Colonic mucosa (tissue), 4 donors: ENCODE results near the gene AMOT. TPM values are rescaled to one million over a fixed set of nuclear protein-coding genes. Genes with fewer than 3 reads are reported as not detected.

Experiments used
- DNase-seq: peaks from one replicate; pipeline ENCODE4 v3.0.0-alpha.2; 2020
- H3K27ac ChIP-seq: fragments of 200-600 bp; one replicate; pipeline ENCODE4 v1.8.0; 2021
- H3K27me3 ChIP-seq: fragments of 200-600 bp; one replicate; pipeline ENCODE4 v1.8.0; 2021
- H3K36me3 ChIP-seq: fragments of 200-600 bp; one replicate; pipeline ENCODE4 v1.8.0; 2021
- H3K4me1 ChIP-seq: fragments of 200-600 bp; one replicate; pipeline ENCODE4 v1.8.0; 2021; ENCODE audit warnings: mild to moderate bottlenecking
- H3K4me3 ChIP-seq: fragments of 200-600 bp; one replicate; pipeline ENCODE4 v1.8.0; 2021
- H3K9ac ChIP-seq, 2 donors: one replicate each; pipeline ENCODE4 v1.7.0; 2013; ENCODE audit warnings: control low read depth in 2 of 2, low read depth in 2 of 2, low read length in 2 of 2
- H3K9me3 ChIP-seq: fragments of 200-600 bp; one replicate; pipeline ENCODE4 v1.8.0; 2021
- intact Hi-C: fragments of 100-400 bp; cut with DNase I; formaldehyde crosslinking; loops from one replicate; pipeline ENCODE4 v1.14.1; 2022
- total RNA-seq, 2 donors: library from RNA; stranded (reverse); fragmentation: NEBNext Ultra II Directional in 1 of 2; extraction: Animal tissue kit (Norgen Biotek cat#: 25700) in 1 of 2; gene quantifications; one replicate each; pipeline ENCODE4 v1.2.1, GENCODE V29; 2021
- TF ChIP-seq, protein P1 (sequence below): fragments of 200-600 bp; IDR thresholded peaks from one replicate; pipeline ENCODE4 v1.8.0; 2022; ENCODE audit warnings: antibody characterized with exemption, mild to moderate bottlenecking
- donor health status: healthy.
- donor health status: DM: no; HTN: no; CAD: no.
- donor health status: DM: no; HTN: no; CAD: no.

Gene AMOT
- total RNA-seq, 2 donors from 2014 or later, result 23.3 to 24.2 TPM

DNA sequence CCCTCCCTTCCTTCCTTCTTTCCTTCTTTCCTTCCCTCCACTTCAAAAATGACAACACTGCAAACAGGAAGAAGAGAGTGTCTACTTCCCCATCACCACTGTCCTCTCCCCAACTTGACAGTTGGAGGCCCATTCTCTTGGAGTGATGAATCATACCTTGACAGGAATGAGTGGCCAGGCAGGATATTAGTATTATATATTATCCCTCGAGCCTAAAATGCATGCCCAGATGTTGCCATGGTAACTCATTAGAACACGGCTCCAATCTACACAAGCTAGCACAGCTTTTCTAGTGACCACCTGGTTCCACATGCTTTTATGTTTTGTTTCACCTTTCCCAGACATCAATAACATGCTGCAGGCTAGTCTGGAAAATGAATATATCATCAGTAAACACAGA lies 89.6 kb downstream of the AMOT start:
- H3K36me3 ChIP-seq, result no peaks in the 10 kb centered on the region
- intact Hi-C loops, result no loop called here
- no peaks in the 10 kb centered on the region for H3K9me3 ChIP-seq
- no peak for DNase-seq
- H3K4me3 ChIP-seq, result no peak overlapping the region
- no peak overlapping the region for H3K27ac ChIP-seq
- H3K27me3 ChIP-seq, result no peaks in the 10 kb centered on the region
- TF ChIP-seq, protein P1, sequence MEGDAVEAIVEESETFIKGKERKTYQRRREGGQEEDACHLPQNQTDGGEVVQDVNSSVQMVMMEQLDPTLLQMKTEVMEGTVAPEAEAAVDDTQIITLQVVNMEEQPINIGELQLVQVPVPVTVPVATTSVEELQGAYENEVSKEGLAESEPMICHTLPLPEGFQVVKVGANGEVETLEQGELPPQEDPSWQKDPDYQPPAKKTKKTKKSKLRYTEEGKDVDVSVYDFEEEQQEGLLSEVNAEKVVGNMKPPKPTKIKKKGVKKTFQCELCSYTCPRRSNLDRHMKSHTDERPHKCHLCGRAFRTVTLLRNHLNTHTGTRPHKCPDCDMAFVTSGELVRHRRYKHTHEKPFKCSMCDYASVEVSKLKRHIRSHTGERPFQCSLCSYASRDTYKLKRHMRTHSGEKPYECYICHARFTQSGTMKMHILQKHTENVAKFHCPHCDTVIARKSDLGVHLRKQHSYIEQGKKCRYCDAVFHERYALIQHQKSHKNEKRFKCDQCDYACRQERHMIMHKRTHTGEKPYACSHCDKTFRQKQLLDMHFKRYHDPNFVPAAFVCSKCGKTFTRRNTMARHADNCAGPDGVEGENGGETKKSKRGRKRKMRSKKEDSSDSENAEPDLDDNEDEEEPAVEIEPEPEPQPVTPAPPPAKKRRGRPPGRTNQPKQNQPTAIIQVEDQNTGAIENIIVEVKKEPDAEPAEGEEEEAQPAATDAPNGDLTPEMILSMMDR, result no peak
- H3K4me1 ChIP-seq, result no peaks in the 10 kb centered on the region
- H3K9ac ChIP-seq, result no peak overlapping the region

DNA sequence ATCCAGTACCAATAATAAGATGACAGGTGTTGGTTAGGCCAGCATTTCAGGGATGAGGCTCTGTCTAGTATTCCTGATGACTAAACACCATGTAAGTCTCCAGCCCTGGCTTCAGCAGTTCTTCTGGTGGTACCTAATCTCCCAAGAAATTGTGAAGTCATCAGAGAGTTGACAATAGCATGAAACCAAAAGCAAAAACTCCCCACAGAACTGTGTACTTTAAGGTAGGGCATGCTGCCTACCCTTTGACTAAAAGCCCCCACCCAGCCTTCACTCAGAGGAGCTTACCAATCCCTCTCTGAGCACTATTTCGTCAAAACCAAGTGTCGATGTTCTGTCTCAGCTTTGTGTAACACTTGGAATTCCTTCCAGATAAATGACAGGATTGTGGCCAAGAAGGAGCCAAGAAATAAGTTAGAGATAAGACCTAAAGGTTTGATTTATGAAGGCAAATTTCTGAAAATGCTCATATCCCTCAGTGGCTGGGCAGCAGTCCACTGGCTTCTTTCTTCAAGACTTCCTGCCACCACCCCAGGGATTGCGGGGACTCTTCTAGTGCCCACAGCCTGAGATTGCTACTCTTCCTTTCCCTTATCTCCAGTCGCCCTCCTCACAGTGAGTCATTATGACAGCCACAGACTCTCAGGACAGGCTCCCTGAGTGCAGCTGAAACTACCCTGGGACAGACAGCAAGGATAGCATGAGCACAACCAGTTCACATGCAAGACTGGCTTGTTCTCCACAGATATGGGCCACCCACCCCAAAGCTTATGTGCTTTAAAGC lies 93.6 kb downstream of the AMOT start:
- H3K27me3 ChIP-seq, result no peaks in the 10 kb centered on the region

DNA sequence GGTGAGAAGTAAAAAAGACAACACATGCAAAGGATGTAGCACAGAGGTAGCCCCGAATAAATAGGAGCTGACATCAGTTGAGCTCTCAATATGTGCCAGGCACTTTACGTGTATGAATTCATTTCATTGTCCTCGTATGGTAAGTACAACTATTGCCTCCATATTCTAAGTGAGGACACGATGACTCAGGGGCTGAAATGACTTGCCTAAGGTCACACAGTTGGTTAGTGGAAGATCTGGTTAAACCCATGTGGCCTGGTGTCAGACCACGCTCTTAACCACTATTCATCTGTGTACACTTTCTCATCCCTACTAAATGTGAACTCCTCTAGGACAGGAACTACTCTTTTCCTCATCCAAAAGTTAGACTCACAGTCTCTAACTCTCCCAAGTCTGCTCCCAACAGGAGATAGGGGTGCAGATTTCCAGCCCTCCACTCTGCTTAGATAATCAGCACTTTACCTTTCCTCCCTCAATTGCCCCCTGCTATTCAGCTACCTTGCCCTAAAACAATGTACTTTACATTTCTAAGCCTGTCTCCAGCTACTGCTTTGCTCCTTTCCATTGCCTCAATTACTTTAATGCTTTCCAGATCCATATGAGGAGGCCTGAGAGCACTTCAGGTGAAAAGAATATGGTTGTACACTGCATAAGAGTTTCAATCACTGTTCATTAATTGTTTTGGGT lies 102.1 kb downstream of the AMOT start:
- TF ChIP-seq, protein P1, result no peak
- Histone ChIP-seq H3K4me3 (no peak overlapping the region), H3K9me3 (no peaks in the 10 kb centered on the region), H3K9ac (no peak overlapping the region), H3K27me3 (no peaks in the 10 kb centered on the region), H3K4me1 (no peaks in the 10 kb centered on the region), H3K27ac (no peak overlapping the region), H3K36me3 (no peaks in the 10 kb centered on the region)
- DNase-seq, result no peak
- intact Hi-C loops, result no loop called here

More for the DNA sequence above, 93.6 kb downstream of the AMOT start:
- H3K9me3 ChIP-seq, result no peaks in the 10 kb centered on the region
- no peaks in the 10 kb centered on the region for H3K4me1 ChIP-seq
- H3K36me3 ChIP-seq, result no peaks in the 10 kb centered on the region
- TF ChIP-seq, protein P1, result no peak
- H3K4me3 ChIP-seq, result no peak overlapping the region
- H3K9ac ChIP-seq, result no peak overlapping the region
- DNase-seq, result no peak
- no peak overlapping the region for H3K27ac ChIP-seq
- intact Hi-C loops, result no loop called here

DNA sequence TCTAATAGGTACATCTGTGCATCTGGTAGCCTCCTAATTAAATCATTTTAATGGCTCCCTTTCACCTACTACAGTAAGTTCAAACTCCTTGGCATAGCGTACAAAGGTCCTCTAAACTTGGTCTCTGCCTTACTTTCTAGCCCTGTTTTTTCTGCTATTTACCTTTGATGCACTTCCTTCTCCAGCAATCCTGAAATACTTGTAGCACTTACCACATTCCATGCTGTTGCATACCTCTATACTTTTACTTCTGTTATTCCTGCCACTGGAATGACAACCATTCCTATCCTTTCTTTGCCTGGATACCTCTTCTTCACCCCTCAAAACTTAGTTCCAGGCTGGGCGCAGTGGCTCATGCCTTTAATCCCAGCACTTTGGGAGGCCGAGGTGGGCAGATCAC lies 104.3 kb downstream of the AMOT start:
- Histone ChIP-seq H3K4me3 (no peak overlapping the region), H3K36me3 (no peaks in the 10 kb centered on the region), H3K9me3 (no peaks in the 10 kb centered on the region), H3K27ac (no peak overlapping the region), H3K27me3 (no peaks in the 10 kb centered on the region), H3K9ac (no peak overlapping the region), H3K4me1 (no peaks in the 10 kb centered on the region)
- no peak for DNase-seq
- TF ChIP-seq, protein P1, result no peak
- intact Hi-C loops, result no loop called here

- Histone ChIP-seq H3K9me3 (no peaks in the 10 kb centered on the region), H3K27ac (no peak overlapping the region), H3K27me3 (no peaks in the 10 kb centered on the region), H3K36me3 (no peaks in the 10 kb centered on the region), H3K4me1 (no peaks in the 10 kb centered on the region), H3K9ac (no peak overlapping the region), H3K4me3 (no peak overlapping the region)
- intact Hi-C loops, result no loop called here
- TF ChIP-seq, protein P1, result no peak
- no peak for DNase-seq
These were observed 105.5 kb downstream of the AMOT start for GRCh38 chrX:112735147-112735546.
